ENCODE data around the gene ARRB1.
A peak's percentile ranks its signal among the peaks of the same experiment; 100 is the strongest.

ARRB1 gene

DNA sequence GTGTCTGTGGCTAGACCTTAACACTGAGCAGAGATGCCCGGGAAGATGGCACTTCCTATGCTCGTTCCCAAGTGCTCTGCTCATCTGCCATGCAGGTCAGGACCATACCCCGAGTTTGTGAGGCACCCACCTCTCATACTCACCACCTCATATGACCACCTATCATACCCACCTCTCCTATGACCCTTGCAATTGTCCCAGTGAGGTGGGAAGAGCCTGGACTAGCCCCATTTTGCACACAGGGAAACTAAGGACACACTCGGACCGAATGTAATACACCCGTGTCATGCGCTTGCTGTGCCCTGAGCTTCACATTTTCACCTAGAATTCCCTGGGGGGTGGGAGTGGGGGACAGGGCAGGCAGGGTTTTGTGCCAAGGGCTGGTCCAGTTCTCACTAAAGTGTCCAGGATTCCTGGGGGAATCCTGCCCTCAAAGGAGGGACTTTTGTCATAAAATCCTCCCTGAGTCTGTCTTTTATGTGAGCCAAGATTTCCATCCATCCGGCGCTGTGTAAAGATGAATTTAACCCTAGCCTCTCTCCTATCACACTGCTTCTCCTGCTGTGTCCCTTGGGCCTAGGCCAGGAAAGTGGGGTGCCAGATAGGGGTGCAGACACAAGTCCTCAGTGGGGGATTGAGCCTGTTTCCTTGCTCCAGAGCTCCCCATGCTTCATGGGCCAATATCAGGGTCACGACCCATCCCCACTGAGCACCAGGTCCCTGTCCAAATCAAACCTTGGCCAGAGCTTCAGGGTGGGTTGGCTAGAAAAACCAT is 90.9 kb downstream of the ARRB1 start:
- no peak for DNase-seq (ENCODE audit: low read depth in 1 of 2, low spot score in 1 of 2)

- no peak for DNase-seq (ENCODE audit: low read depth in 1 of 2, low spot score in 1 of 2)
Observed at GRCh38 chr11:75254326-75254725, 97.1 kb downstream of the ARRB1 start.

GRCh38 chr11:75249704-75250103 is 101.8 kb downstream of the ARRB1 start:
- DNase-seq (ENCODE audit: low read depth in 1 of 2, low spot score in 1 of 2), result no peak

GRCh38 chr11:75248924-75249256 is 102.6 kb downstream of the ARRB1 start:
- no peak for DNase-seq (ENCODE audit: low read depth in 1 of 2, low spot score in 1 of 2)

GRCh38 chr11:75246671-75247350 is 104.7 kb downstream of the ARRB1 start:
- no peak for DNase-seq (ENCODE audit: low read depth in 1 of 2, low spot score in 1 of 2)

- no peak for DNase-seq (ENCODE audit: low read depth in 1 of 2, low spot score in 1 of 2)
Observed at GRCh38 chr11:75246006-75246670, 105.3 kb downstream of the ARRB1 start.

- no peak for DNase-seq (ENCODE audit: low read depth in 1 of 2, low spot score in 1 of 2)
Observed at GRCh38 chr11:75245356-75246005, 106.0 kb downstream of the ARRB1 start.

DNA sequence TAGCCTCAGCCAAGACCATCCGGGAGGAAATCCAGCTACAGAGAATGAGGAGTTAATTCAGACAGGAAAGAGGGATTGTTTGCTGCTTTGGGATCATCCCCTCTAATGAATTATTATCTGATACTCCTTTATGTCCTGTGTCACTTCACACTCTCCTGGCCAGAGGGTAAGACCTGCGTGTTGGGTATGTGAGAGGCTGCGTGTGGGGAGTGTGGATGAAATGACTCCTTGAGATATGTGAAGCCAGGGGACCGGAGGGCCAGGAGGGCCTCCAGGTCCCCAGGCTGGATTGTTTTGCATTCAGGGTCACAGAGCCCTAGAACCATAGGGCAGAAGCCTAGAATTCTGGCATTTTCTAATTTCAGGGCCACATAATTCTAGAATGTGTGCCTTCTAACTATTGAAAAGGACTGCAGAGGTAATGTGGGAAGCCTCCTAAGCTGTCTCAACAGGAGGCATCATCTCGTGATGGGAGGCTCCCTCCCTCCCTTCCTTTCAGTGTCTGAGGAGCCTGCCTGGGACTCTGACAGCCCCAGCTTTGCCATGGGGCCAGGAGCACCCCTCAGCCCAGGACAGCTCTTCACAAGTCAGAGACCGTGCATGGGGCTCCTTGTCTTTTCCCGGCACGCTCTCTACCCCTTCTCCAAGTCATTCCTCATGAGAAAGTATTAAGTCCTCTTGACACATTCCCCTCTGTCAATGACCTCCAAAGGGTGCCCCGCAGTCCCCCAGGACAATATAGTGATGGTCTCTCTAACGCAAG is 107.2 kb downstream of the ARRB1 start:
- DNase-seq (ENCODE audit: low read depth in 1 of 2, low spot score in 1 of 2), result no peak

GRCh38 chr11:75242722-75243600 is 108.5 kb downstream of the ARRB1 start:
- no peak for DNase-seq (ENCODE audit: low read depth in 1 of 2, low spot score in 1 of 2)

DNA sequence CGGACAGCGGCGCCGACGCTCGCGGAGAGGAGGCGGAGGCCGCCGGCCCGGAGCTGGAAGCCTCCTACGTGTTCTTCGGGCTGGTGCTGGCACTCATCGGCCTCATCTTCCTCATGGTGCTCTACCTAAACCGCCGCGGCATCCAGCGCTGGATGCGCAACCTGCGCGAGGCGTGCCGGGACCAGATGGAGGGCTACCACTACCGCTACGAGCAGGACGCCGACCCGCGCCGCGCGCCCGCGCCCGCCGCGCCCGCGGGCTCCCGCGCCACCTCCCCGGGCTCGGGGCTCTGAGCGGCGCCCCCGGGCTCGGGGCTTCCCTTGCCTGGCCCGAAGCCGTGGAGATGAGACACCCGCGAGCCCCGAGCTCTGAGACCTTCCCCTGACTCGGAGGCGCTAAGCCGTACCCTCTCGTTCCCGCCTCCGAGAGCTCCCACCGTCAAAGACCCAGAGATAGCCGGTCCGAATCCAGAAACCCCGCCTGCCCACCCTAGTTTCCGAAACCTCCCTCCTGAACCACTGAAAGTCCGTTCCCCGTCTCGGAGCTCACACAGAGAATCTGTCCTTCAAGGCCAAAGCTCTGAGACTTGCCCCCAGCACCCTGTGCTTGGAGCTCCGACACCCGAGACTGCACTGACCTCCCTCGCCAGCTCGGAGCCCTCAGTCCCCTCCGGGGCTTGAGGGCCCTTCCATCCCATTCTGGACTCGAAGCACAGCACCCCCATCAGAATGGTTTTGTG is 109.4 kb downstream of the ARRB1 start:
- no peak for DNase-seq (ENCODE audit: low read depth in 1 of 2, low spot score in 1 of 2)

- peak; percentile 73 to 82 for DNase-seq (ENCODE audit: low read depth in 1 of 2, low spot score in 1 of 2)
Observed at GRCh38 chr11:75241036-75241905, 110.2 kb downstream of the ARRB1 start.

- DNase-seq (ENCODE audit: low read depth in 1 of 2, low spot score in 1 of 2), result no peak
Observed at GRCh38 chr11:75240311-75241035, 111.0 kb downstream of the ARRB1 start, which contains the start of gene TPBGL. TSS of gene TPBGL (plus strand) at chr11:75240774. CDS start at chr11:75241050, 276 bp downstream.

DNA sequence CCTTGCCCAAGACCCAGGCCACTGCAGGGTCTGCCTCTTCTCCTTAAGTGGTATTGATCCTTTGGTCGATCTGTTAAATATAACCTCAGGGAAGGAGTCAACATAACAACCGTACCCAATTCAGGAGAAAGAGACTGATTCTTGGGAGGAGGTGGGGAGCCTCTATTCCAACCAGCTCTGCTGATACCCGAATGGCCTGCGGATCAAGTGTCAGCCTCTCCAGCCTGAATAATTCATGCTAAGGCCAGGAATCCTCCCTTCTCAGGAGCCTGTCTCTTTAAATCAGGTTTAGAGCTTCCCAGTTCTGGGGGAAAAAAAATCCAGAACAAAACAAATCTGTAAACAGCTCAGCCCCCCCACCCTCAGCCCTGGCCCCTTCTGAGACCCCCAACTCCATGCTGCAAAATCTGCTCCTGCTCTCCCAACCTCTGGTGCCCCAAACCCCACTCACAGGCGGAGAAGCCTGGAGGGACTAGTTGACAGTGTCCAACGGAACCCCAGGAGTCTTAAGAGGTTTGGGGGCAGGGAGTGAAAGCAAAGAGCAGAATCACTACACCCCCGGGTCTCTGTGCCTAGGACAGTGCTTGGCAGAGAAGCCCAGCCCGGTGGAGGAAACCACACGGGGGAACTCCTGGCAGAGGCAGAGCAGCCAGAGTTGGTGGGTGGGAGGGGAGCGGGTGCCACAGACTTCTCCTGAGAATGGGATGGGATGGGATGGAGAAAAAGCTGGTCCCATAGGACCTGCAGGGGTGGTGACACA is 111.8 kb downstream of the ARRB1 start:
- DNase-seq (ENCODE audit: low read depth in 1 of 2, low spot score in 1 of 2), result no peak

- DNase-seq (ENCODE audit: low read depth in 1 of 2, low spot score in 1 of 2), result no peak
Observed at GRCh38 chr11:75238595-75239440, 112.6 kb downstream of the ARRB1 start.

GRCh38 chr11:75237050-75237449 is 114.4 kb downstream of the ARRB1 start:
- DNase-seq (ENCODE audit: low read depth in 1 of 2, low spot score in 1 of 2), result no peak

DNA sequence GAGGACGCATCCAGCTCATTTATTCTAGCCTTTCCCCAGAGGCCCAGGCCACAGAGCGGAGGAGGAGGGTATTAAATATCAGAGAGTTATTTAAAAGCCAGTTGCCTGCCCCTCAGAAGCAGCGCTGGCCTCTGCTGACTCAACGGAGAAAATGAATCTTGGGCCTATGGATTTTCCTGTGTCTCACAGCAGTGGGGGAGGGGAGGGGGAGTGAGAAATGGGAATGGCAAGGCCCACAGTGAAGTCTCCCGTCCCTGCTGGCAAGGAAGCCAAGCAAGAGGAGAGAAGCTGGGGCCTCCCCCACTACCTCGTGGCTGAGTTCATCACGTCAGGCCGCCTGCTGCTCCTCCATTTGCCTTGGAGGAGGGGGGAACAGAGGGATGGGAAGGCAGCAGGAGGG is 115.4 kb downstream of the ARRB1 start:
- DNase-seq (ENCODE audit: low read depth in 1 of 2, low spot score in 1 of 2), result no peak
